PC-9 (cell line): ENCODE results near the gene OCA2. TPM values are rescaled to one million over a fixed set of nuclear protein-coding genes. Genes with fewer than 3 reads are reported as not detected.

Source experiments
- BruUV-seq: library from RNA; stranded (reverse); fragments of 400-500 nt; replicated peaks from 2 replicates; lab custom pipeline; 2021; lab: Mats Ljungman, UMichigan
- CTCF ChIA-PET: fragments of 300-600 bp; sonication (Branson Sonifier 250); formaldehyde crosslinking; loops from one replicate; lab custom pipeline; 2022; ENCODE audit warnings: antibody characterized with exemption; lab: Charles Lee
- POLR2A ChIA-PET: fragments of 300-600 bp; sonication (Branson Sonifier 250); formaldehyde crosslinking; loops from one replicate; lab custom pipeline; 2022; ENCODE audit warnings: antibody characterized with exemption; ENCODE audit not compliant: unreplicated experiment; lab: Charles Lee
- DNase-seq, 2 experiments: peaks; one replicate each; pipeline versions ENCODE4 v3.0.0 to v3.0.0-alpha.2; 2015 to 2022; ENCODE audit warnings: mixed read lengths in 1 of 2
- H2AFZ ChIP-seq: fragments of 200-600 bp; sonication (generic); 2 replicates; pipeline ENCODE4 v1.8.1; 2017; ENCODE audit warnings: antibody characterized with exemption
- H3F3A ChIP-seq: fragments of 200-600 bp; sonication (generic); 2 replicates; pipeline ENCODE4 v1.8.1; 2017; ENCODE audit warnings: antibody characterized with exemption, mild to moderate bottlenecking, low read depth; ENCODE audit not compliant: insufficient read depth
- H3K27ac ChIP-seq: fragments of 200-600 bp; sonication (generic); 2 replicates; pipeline ENCODE4 v1.6.1; 2016; ENCODE audit warnings: mixed run types
- H3K27me3 ChIP-seq: fragments of 200-600 bp; sonication (generic); 2 replicates; pipeline ENCODE4 v1.6.1; 2016; ENCODE audit warnings: low read depth, mixed run types; ENCODE audit not compliant: insufficient read depth
- H3K36me3 ChIP-seq: fragments of 200-600 bp; sonication (generic); 2 replicates; pipeline ENCODE4 v1.6.1; 2016; ENCODE audit warnings: low read depth, mixed run types
- H3K4me1 ChIP-seq: fragments of 200-600 bp; sonication (generic); replicated peaks from 2 replicates; pipeline ENCODE4 v1.6.1; 2016; ENCODE audit warnings: mixed run types; ENCODE audit not compliant: insufficient read depth
- H3K4me2 ChIP-seq: fragments of 200-600 bp; sonication (generic); 2 replicates; pipeline ENCODE4 v1.6.1; 2017; ENCODE audit warnings: mixed run types
- H3K4me3 ChIP-seq: fragments of 200-600 bp; sonication (generic); 2 replicates; pipeline ENCODE4 v1.6.1; 2016; ENCODE audit warnings: mixed run types
- H3K79me2 ChIP-seq: fragments of 200-600 bp; sonication (generic); 2 replicates; pipeline ENCODE4 v1.6.1; 2017; ENCODE audit warnings: low read depth, mixed run types
- H3K9me2 ChIP-seq: fragments of 200-600 bp; sonication (generic); 2 replicates; pipeline ENCODE4 v1.8.1; 2017; ENCODE audit warnings: mild to moderate bottlenecking; ENCODE audit not compliant: insufficient read depth
- H3K9me3 ChIP-seq: fragments of 200-600 bp; sonication (generic); 2 replicates; pipeline ENCODE4 v1.8.1; 2016; ENCODE audit warnings: low read depth; ENCODE audit not compliant: insufficient read depth
- H4K20me1 ChIP-seq: fragments of 200-600 bp; sonication (generic); 2 replicates; pipeline ENCODE4 v1.8.1; 2017; ENCODE audit not compliant: insufficient read depth
- EZH2 ChIP-seq: fragments of 200-600 bp; sonication (generic); IDR thresholded peaks from 2 replicates; pipeline ENCODE4 v1.8.0; 2017; ENCODE audit warnings: antibody characterized with exemption, low read depth
- intact Hi-C: fragments of 100-400 bp; cut with micrococcal nuclease; formaldehyde crosslinking; loops from one replicate; pipeline ENCODE4 v1.10.0; 2022; ENCODE audit not compliant: unreplicated experiment
- total RNA-seq: library from RNA; stranded (reverse); gene quantifications from 2 replicates; pipeline ENCODE4 v1.2.3, GENCODE V29; 2021
- TF ChIP-seq, protein P1 (sequence below): fragments of 200-600 bp; sonication (generic); conservative IDR thresholded peaks from 2 replicates; pipeline ENCODE4 v1.6.1; 2017; ENCODE audit warnings: mixed run types, antibody characterized with exemption, mild to moderate bottlenecking, moderate library complexity

The OCA2 gene
- total RNA-seq, 1 experiment from 2014 or later: not detected

DNA sequence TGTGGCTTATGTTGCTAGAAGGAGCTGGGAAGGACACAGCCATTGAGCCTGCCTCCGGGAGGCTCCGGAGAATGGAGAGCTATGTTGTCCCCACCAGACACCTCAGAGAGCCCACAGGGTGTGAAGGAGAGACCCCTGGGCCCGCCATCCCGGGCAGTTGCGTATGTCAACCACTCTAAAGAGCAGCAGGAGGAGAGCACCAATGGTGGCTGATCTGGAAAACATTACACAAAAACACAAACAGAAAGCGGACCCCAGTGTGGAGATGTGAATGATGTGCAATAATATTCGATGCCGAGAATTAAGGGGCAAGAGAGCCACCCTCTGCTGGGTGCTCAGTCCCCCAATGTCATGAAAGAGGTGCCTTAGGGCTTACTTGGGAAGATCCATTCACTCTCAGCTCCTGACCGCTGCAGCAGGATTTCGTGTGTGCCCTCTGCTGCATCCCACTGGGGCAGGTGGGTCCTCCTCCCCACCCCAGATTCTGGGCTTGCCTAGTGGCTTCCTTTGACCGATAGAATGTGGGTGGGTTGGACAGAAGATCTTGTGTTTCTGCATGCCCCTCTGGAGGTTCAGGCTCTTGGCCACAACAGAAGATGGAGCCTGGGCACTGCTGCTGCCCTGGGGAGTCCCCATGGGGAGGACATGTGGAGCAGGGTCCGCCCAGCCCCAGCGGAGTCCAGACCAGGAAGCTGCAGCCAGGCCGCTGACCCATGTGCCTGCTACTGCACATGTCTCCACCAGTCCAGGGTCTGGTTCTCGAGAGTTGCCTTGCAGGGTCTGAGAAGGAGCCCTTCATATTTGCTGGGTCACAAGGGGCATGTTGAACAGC, 245.3 kb downstream of the OCA2 start:
- BruUV-seq: no TSS peak
- Histone ChIP-seq H3K4me2 (no peak overlapping the region), H3K4me1 (no peaks in the 10 kb centered on the region), H4K20me1 (no peaks in the 10 kb centered on the region), H2AFZ (no peak overlapping the region), H3K27me3 (peaks cover 13% of the 10 kb centered on the region; the same call in 1 of the 2 replicates), H3K4me3 (no peak overlapping the region), H3F3A (no peaks in the 10 kb centered on the region), H3K9me2 (no peaks in the 10 kb centered on the region), H3K27ac (no peak overlapping the region), H3K9me3 (no peaks in the 10 kb centered on the region), H3K36me3 (no peaks in the 10 kb centered on the region), H3K79me2 (no peaks in the 10 kb centered on the region)
- CTCF ChIA-PET: no interaction called here
- TF ChIP-seq, protein P1, sequence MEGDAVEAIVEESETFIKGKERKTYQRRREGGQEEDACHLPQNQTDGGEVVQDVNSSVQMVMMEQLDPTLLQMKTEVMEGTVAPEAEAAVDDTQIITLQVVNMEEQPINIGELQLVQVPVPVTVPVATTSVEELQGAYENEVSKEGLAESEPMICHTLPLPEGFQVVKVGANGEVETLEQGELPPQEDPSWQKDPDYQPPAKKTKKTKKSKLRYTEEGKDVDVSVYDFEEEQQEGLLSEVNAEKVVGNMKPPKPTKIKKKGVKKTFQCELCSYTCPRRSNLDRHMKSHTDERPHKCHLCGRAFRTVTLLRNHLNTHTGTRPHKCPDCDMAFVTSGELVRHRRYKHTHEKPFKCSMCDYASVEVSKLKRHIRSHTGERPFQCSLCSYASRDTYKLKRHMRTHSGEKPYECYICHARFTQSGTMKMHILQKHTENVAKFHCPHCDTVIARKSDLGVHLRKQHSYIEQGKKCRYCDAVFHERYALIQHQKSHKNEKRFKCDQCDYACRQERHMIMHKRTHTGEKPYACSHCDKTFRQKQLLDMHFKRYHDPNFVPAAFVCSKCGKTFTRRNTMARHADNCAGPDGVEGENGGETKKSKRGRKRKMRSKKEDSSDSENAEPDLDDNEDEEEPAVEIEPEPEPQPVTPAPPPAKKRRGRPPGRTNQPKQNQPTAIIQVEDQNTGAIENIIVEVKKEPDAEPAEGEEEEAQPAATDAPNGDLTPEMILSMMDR: no peak
- TF ChIP-seq EZH2: no peak
- POLR2A ChIA-PET: no interaction called here
- intact Hi-C loops: no loop called here
- DNase-seq: no peak

DNA sequence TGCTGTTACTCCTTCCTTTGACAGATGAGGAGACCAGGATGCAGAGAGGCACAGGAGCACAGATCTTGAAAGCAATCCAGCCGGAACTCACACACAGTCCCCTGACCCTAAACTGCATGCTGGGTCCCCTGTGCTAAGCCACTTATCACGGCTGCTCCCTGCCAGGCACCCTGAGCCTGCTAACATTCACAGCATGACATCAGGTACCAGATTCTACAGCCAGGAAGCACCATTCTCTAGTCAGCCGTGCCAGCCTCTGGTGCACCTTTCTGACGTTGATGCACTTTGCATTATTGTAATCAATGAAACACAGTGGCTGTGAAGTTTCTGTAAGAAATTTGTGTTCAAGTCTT, 247.3 kb downstream of the OCA2 start:
- Histone ChIP-seq H3K4me1 (no peaks in the 10 kb centered on the region), H3K27ac (no peak overlapping the region), H3F3A (no peaks in the 10 kb centered on the region), H3K9me3 (no peaks in the 10 kb centered on the region), H3K79me2 (no peaks in the 10 kb centered on the region), H3K4me3 (no peak overlapping the region), H3K4me2 (no peak overlapping the region), H4K20me1 (no peaks in the 10 kb centered on the region), H3K9me2 (no peaks in the 10 kb centered on the region), H3K27me3 (peaks cover 13% of the 10 kb centered on the region; the same call in 1 of the 2 replicates), H3K36me3 (no peaks in the 10 kb centered on the region), H2AFZ (no peak overlapping the region)
- BruUV-seq: no TSS peak
- ChIA-PET CTCF (no interaction called here), POLR2A (no interaction called here)
- DNase-seq: no peak
- TF ChIP-seq, protein P1: no peak
- TF ChIP-seq EZH2: no peak
- intact Hi-C loops: no loop called here

DNA sequence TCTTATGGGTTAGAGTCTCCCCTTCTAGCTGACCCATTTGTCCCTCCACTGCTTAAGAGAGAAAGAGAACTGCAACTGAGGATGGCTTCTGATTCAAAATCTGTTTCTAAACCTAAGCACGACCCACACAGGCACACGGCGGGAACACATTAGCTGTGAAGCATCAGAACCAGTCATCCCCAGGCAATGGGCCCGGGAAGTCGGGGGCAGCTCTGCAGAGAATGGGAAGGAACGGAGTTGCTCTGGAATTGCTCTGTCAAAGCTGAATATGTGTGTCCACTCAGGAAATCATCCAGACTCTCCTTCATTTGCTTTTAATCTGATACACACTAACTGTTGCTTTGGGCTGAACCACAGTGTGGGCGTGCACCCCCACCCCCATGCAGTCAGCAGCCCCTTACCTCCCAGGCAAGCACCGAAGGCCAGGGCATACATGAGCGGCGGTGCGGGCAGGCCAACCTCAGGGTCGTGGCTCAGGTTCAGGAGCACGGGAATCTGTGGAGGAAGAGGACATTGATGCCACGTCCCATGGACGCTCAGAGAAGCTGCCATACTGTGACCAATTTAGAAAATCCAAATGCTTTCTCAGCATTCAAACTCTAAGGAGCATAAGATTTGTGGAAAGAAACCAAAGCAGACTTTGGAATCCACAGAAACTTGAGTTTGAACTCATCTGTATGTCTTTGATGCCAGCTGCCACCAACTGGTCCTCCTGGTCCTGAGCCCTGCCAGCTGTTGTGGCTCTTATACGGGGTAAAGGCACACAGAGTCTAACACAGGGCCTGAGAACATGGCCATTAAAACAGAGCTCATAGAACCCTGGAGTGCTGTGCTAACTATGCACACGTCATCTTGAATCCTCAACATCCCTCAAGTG, 247.9 kb downstream of the OCA2 start:
- H3K79me2 ChIP-seq: no peaks in the 10 kb centered on the region
- POLR2A ChIA-PET: no interaction called here
- no peak for DNase-seq
- H3K27me3 ChIP-seq: peaks cover 13% of the 10 kb centered on the region; the same call in 1 of the 2 replicates
- no TSS peak for BruUV-seq
- no peaks in the 10 kb centered on the region for H3K9me2 ChIP-seq
- no peak overlapping the region for H3K4me2 ChIP-seq
- no peak overlapping the region for H3K27ac ChIP-seq
- TF ChIP-seq EZH2: no peak
- TF ChIP-seq, protein P1: no peak
- no peak overlapping the region for H2AFZ ChIP-seq
- H3F3A ChIP-seq: no peaks in the 10 kb centered on the region
- CTCF ChIA-PET: no interaction called here
- no peaks in the 10 kb centered on the region for H3K9me3 ChIP-seq
- H3K36me3 ChIP-seq: no peaks in the 10 kb centered on the region
- no peaks in the 10 kb centered on the region for H3K4me1 ChIP-seq
- no peaks in the 10 kb centered on the region for H4K20me1 ChIP-seq
- H3K4me3 ChIP-seq: no peak overlapping the region
- intact Hi-C loops: no loop called here
